ENCODE measurements around the gene TMEM225B. TPM values are rescaled to one million over a fixed set of nuclear protein-coding genes. Genes with fewer than 3 reads are reported as not detected.
"Not testable (repeated sequence)": the region's sequence is repeated elsewhere in the genome, so short reads cannot be mapped to it uniquely, and the experiment has no call there.

TMEM225B gene
- total RNA-seq, 1 experiment from 2014 or later: 0.19 TPM

DNA sequence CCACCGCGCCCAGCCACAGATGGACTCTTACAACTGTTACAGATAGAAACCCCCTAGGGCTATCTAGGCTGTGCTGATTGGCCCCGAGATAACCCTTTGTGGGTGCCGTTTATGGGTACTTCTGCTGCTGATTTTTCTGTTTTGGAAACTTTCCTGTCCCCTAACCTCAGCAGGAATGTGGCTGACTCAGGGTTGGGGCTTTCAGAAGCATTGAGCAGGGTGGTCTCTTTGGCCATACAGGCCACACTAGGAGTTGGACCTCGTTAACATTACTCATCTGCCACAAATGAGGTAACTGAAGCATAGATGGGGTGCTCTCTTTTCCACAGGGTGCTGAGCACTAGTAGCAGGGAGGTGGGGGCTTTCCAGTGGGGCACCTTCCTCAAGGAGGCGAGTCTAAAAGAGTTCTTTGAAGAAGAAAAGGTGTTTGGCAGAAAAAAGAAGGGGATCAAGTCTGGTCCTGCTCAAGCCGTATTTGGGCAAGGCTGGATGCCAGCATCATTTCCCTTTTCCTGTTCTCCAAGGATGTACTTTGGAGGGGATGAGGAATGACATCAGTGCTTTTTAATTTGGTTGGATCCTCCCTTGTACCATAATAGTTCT, 25.1 kb downstream of the TMEM225B start:
- no peak for DNase-seq (ENCODE audit: low spot score)

- no peak for DNase-seq (ENCODE audit: low spot score)
Observed at GRCh38 chr7:99623702-99624447, 25.8 kb downstream of the TMEM225B start.

GRCh38 chr7:99624484-99624883, 26.4 kb downstream of the TMEM225B start:
- DNase-seq (ENCODE audit: low spot score): no peak

DNA sequence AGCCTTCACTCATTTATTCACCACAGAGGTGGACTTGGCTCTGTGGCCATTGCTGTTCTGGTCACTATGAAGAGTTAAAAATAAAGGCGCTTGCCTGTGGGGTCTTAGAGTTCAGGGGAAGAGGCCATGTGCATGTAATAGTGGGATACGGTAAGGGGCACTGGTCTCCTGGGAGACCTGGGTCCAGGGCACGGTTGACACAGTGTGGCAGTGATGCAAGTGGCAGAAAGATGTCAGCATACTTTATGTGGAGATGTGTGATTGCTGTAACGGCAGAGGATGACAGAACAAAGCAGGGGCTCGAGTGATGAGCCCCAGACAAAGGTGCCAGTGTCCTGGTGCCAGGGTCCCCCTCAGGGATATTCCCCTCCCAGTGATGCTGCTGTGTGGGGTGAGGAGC, 27.3 kb downstream of the TMEM225B start:
- DNase-seq (ENCODE audit: low spot score): no peak

GRCh38 chr7:99625961-99626360, 27.9 kb downstream of the TMEM225B start:
- no peak for DNase-seq (ENCODE audit: low spot score)

DNA sequence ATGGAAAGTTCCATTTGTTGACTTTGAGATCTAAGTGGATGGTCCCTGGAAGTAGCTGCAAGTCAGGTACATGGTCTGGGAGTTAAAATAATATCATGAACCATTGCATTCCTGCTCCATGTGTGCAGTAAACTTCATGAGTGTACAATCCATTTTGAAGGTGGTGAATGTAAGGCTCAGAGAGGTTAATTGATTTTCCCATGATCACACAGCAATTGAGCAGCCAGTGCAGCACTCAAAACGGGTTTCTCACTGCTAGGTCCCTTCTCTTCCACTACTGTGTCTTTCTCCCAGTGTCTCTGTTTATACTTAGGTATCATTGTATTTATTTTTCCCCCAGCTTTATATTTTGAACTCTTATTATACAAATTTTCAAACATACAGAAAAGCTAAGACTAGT, 28.6 kb downstream of the TMEM225B start:
- no peak for DNase-seq (ENCODE audit: low spot score)

DNA sequence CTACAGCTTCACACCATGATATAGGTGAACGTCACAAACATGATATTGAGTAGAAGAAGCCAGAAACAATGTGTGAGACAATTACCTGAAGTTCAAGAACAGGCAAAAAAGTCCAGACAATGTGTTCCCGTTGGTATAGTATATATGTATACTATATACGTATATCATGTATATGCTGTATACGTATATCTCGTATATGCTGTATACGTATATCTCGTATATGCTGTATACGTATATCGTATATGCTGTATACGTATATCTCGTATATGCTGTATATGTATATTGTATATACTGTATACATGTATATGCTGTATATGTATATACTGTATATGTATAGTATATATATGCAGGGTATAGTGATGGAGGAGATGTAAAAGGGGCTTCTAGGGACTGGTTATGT, 29.4 kb downstream of the TMEM225B start:
- no peak for DNase-seq (ENCODE audit: low spot score)

- no peak for DNase-seq (ENCODE audit: low spot score)
Observed at GRCh38 chr7:99628471-99629465, 30.7 kb downstream of the TMEM225B start.

GRCh38 chr7:99629643-99630042, 31.6 kb downstream of the TMEM225B start:
- no peak for DNase-seq (ENCODE audit: low spot score)

DNA sequence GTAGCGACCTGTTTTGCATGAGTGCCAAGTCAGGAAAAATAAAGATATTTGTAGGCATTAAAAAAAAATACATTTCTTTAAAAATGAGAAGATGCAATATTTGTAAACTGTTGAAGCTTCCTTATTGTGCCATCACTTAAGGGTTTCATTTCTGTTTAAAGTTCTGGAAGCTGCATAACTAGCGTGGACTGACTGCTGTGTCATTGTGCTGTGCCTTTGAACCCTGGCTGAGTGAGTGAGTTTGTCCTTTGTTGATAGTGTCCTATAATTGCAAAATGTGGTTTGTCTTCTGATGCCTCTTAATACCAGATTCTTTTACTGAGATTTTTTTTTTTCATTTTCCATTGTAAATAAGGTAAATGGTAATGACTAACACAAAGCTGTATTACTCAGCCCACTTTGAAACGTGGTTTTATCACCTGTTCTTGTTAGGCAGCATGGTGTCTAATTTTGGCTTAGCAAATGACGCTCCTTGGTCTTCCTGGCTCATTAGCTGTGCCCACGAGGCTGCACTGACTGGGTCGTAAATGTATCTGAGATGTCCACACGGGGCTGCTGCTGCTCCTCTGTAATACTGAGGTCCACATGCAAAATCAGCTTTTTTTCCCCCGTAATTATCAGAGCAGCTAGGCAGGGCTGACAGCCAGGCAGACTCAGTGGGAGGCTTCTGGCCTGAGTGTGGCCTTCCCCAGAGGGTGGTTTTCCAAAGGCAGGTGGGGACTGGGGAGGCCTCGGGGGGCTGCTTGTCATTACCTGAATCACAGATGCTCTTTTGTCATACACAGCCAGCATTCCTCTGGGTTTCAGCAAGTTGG, 33.4 kb downstream of the TMEM225B start:
- DNase-seq (ENCODE audit: low spot score): no peak

GRCh38 chr7:99637414-99637813, 39.3 kb downstream of the TMEM225B start:
- not testable (repeated sequence) for DNase-seq (ENCODE audit: low spot score)

- no peak for DNase-seq (ENCODE audit: low spot score)
Observed at GRCh38 chr7:99638731-99639130, 40.7 kb downstream of the TMEM225B start.

- no peak for DNase-seq (ENCODE audit: low spot score)
Observed at GRCh38 chr7:99639267-99639666, 41.2 kb downstream of the TMEM225B start.

GRCh38 chr7:99642027-99642426, 44.0 kb downstream of the TMEM225B start:
- DNase-seq (ENCODE audit: low spot score): no peak

DNA sequence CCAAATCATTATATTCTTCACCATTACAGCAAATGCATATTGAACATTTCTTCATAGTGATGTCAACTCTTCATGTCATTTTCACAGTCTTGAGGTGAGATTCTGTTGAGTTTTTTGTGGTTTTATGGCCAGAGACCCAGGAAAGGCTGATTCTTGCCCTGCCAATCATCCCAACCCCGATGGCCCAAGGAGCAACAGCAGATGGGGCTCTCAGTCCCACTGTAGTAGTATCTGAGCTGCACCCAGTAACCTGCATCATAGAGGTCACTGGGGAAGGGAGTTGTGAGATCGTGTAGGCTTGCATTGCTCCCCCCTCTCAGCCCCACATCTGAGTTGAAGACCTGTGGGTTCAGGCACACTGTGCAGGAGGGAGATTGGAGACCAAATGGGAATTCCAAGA, 45.4 kb downstream of the TMEM225B start:
- DNase-seq (ENCODE audit: low spot score): no peak

DNA sequence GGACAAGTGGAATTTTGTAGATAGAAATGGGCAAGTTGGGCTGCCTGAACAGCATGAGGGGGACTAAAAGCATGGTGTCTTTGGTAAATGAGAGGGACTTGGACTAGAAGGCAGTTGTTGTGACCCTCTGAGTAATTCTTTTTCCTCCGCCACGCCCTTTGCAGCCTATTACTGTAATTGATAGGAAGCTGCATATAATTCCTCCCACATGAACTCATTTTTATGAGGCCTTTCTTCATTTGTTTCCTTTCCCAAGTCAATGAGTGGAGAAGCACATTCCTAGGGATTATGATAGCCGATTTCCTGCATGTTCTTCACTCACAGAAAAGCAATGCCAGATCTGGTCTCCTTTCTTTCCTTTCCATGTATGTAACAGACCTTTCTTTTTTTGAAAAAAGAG, 46.4 kb downstream of the TMEM225B start:
- no peak for DNase-seq (ENCODE audit: low spot score)

DNA sequence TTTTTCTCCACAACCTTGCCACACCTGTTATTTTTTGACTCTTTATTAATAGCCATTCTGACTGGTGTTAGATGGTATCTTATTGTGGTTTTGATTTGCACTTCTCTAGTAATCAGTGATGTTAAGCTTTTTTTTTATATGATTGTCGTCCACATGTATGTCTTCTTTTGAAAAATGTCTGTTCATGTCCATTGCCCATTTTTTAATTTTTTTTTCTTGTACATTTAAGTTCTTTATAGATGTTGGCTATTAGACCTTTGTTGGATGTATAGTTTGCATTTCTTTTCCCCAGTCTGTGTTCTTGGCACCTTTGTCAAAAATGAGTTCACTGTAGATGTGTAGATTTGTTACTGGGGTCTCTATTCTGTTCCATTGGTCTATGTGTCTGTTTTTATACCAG, 47.5 kb downstream of the TMEM225B start:
- no peak for DNase-seq (ENCODE audit: low spot score)

- DNase-seq (ENCODE audit: low spot score): no peak
Observed at GRCh38 chr7:99648843-99649242, 50.8 kb downstream of the TMEM225B start.

GRCh38 chr7:99651290-99651689, 53.2 kb downstream of the TMEM225B start:
- DNase-seq (ENCODE audit: low spot score): no peak

GRCh38 chr7:99652671-99653070, 54.6 kb downstream of the TMEM225B start:
- no peak for DNase-seq (ENCODE audit: low spot score)

- not testable (repeated sequence) for DNase-seq (ENCODE audit: low spot score)
Observed at GRCh38 chr7:99653269-99653668, 55.2 kb downstream of the TMEM225B start.

- no peak for DNase-seq (ENCODE audit: low spot score)
Observed at GRCh38 chr7:99653754-99654153, 55.7 kb downstream of the TMEM225B start.

Measured in H4 (cell line).